ENCODE data around the gene ADSL.

The ADSL gene

DNA sequence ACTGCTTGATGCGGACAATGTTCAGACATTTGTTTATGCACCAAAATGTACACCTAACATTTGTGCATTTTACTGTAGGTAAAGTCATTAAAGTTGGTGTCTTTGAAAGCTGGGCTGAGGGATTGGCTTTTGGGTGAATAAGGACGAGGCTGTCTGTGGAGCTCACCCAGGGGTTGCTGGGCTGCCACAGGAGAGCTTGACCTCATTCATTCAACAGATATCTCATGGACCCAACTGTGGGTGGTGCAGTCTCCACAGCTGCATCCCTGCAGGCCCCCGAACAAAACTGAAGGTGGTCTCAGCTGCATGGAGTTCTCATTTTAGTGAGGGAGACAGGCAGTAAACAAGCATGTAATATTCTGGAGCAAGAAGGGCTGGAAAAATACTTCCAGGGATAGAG, 56.8 kb downstream of the ADSL start:
- FAIRE-seq (no peak), DNase-seq (ENCODE audit: insufficient read length, low spot score) (no peak)
- TF ChIP-seq, protein P1, sequence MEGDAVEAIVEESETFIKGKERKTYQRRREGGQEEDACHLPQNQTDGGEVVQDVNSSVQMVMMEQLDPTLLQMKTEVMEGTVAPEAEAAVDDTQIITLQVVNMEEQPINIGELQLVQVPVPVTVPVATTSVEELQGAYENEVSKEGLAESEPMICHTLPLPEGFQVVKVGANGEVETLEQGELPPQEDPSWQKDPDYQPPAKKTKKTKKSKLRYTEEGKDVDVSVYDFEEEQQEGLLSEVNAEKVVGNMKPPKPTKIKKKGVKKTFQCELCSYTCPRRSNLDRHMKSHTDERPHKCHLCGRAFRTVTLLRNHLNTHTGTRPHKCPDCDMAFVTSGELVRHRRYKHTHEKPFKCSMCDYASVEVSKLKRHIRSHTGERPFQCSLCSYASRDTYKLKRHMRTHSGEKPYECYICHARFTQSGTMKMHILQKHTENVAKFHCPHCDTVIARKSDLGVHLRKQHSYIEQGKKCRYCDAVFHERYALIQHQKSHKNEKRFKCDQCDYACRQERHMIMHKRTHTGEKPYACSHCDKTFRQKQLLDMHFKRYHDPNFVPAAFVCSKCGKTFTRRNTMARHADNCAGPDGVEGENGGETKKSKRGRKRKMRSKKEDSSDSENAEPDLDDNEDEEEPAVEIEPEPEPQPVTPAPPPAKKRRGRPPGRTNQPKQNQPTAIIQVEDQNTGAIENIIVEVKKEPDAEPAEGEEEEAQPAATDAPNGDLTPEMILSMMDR (IDR thresholded peaks at IDR 0.05; ENCODE audit: insufficient read depth, missing control alignments), result no peak

DNA sequence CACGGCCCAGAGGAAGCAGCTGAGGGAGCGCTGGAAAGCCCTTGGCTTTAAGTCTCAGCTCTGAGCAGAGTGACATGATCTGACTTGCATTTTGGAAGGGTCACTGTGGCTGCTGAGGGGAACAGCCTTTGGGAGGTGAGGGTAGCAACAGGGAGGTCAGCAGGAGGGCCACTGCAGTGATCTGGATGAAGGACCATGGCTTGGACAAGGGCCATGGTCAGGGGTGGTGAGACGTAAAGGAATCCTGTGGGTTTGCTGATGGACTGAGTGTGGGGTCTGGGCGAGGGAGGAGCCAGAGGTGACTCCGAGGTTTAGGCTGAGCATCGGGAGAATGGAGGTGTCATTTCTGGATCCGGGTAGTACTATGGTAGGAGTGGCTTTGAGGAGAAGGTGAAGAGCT, 57.4 kb downstream of the ADSL start:
- FAIRE-seq, result no peak
- DNase-seq (ENCODE audit: insufficient read length, low spot score), result no peak
- TF ChIP-seq, protein P1 (IDR thresholded peaks at IDR 0.05; ENCODE audit: insufficient read depth, missing control alignments), result no peak

DNA sequence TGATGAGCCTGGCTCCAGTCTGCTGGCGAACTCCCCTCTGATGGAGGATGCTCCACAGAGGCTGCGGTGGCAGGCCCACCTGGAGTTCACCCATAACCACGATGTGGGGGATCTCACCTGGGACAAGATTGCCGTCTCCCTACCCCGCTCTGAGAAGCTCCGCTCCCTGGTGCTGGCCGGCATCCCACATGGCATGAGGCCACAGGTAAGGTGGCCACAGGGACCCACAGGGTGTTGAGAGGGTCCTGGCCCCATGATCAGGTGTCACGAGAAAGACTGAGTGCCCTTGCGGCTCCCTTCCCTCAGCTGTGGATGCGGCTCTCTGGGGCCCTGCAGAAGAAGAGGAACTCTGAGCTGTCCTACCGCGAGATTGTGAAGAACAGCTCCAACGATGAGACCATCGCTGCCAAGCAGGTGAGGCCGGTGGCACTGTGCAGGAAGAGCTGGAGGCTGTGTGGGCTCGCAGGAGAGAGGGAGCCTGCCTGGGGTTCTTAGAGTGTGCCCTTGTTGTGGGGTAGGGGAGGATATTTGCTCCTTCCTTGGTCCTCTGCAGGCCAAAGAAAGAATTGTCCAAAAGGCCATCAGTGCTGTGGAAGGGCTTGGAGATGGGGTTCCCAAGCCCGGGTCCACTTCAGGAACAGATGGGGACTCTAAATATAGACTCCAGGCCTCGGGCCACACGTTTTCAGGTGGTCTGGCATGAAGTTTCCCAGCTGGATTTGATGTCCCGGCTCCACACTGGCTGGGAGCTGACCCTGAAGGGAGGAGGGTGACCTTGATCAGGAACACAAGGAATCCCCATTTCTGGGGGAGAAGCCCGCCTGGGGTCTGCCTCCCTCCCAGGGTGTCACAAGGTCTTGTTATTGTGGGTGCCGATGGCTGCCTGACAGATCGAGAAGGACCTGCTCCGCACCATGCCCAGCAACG, 58.2 kb downstream of the ADSL start:
- FAIRE-seq, result no peak
- DNase-seq (ENCODE audit: insufficient read length, low spot score), result no peak
- TF ChIP-seq, protein P1 (IDR thresholded peaks at IDR 0.05; ENCODE audit: insufficient read depth, missing control alignments), result no peak

DNA sequence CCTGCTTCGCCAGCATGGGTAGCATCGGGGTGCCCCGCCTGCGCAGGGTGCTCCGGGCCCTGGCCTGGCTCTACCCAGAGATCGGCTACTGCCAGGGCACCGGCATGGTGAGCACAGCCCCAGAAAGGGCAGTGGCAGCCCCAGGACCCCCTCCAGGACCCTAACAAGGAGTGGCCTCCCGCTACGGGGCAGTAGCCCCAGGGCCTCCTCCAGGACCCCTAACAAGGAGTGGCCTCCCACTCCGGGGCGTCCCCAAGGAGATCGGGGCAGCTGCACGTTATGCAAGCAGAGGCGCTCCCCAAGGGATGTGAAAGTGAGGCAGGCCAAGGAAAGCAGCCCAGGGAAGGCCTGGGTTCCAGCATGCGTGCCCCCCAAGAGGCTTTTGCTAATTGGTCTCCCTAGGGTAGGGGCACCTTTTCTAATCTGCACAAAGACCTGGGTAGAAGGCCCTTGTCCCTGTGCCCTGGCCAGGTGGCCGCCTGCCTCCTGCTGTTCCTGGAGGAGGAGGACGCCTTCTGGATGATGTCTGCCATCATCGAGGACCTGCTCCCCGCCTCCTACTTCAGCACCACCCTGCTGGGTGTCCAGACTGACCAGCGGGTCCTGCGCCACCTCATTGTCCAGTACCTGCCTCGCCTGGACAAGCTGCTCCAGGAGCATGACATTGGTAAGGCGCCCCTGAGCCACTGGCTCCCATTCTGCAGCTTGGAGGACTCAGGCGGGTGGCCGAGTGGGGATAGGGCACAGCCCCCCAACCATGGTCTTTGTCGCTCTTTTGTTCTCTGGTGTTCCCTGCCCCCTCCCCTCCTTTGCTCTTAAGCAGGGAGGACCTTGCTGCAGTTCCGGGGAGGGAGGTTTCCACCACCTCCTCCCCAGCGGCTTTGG, 59.1 kb downstream of the ADSL start:
- DNase-seq (ENCODE audit: insufficient read length, low spot score), result no peak
- FAIRE-seq, result no peak
- TF ChIP-seq, protein P1 (IDR thresholded peaks at IDR 0.05; ENCODE audit: insufficient read depth, missing control alignments), result no peak

DNA sequence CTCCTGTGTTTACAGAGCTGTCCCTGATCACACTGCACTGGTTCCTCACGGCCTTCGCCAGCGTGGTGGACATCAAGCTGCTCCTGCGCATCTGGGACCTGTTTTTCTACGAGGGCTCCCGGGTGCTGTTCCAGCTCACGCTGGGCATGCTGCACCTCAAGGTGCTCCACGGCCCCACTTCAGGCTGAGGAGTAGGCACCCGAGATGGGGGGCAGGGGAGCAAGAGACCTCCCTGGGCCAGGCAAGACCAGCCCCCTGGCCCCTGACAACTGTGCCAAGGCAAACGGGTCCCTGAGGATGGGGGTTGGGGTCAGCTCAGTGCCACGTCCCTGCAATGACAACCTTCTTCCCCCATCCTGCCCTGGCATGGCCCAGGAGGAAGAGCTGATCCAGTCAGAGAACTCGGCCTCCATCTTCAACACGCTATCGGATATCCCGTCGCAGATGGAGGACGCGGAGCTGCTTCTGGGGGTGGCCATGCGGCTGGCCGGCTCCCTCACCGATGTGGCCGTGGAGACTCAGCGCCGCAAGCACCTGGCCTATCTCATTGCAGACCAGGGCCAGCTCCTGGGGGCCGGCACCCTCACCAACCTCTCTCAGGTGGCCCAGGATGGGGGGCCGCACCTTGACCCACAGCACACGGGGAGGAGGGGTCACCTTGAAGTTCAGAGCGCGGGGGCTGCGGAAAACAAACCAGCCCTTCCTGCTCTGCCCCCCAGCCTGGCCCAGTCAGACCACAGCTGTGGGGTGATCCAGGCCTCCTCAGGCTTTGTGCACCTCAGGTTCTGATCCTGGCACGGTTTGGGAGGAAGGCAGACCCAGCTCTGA, 60.0 kb downstream of the ADSL start:
- TF ChIP-seq, protein P1 (IDR thresholded peaks at IDR 0.05; ENCODE audit: insufficient read depth, missing control alignments), result no peak
- FAIRE-seq, result no peak
- DNase-seq (ENCODE audit: insufficient read length, low spot score), result no peak

DNA sequence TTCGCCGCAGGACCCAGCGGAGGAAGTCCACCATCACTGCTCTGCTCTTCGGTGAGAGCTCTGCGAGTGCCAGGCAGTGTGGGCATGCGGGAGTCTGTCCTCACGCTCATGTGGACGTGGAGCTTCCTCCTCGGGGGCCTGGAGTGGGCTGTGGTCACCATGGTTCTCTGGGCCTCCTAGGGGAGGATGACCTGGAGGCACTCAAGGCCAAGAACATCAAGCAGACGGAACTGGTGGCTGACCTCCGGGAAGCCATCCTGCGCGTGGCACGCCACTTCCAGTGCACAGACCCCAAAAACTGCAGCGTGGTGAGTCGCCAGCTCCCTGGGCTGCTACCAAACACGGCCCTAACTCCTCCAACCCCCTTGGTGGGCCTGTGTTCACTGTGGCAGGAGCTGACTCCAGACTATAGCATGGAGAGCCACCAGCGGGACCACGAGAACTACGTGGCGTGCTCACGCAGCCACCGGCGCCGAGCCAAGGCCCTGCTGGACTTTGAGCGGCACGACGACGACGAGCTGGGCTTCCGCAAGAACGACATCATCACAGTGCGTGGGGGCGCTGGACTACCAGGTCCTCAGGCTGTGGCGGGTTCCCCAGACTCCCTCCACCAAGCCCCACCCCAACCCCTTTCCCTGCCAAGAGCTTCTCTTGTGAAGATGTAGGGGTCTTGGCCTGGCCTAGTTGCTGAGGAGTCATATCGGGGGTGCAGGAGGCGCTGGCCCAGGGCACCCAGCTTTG, 60.9 kb downstream of the ADSL start:
- no peak for DNase-seq (ENCODE audit: insufficient read length, low spot score)
- FAIRE-seq, result no peak

More for the DNA sequence above, 60.9 kb downstream of the ADSL start:
- TF ChIP-seq, protein P1 (IDR thresholded peaks at IDR 0.05; ENCODE audit: insufficient read depth, missing control alignments), result no peak

Data from D721Med (cell line).